Esophagus muscularis mucosa (tissue), 4 donors: ENCODE results near the gene COL3A1. TPM values are rescaled to one million over a fixed set of nuclear protein-coding genes. Genes with fewer than 3 reads are reported as not detected.

ENCODE experiments used
- DNase-seq: peaks from one replicate; pipeline ENCODE4 v3.0.0-alpha.2; 2017; ENCODE audit errors: extremely low spot score
- H3K27ac ChIP-seq, 4 donors: fragments of 200-600 bp; sonication (generic); replicated peaks in 1 of 4; 1 replicate in 3 of 4; 2 replicates in 1 of 4; pipeline ENCODE4 v1.5.1; 2016 to 2019; ENCODE audit warnings: mild to moderate bottlenecking in 1 of 4
- H3K27me3 ChIP-seq, 4 donors: fragments of 200-600 bp; sonication (generic); one replicate each; pipeline versions ENCODE4 v1.5.1 to v1.6.0; 2016 to 2019
- H3K36me3 ChIP-seq, 4 donors: fragments of 200-600 bp; sonication (generic); one replicate each; pipeline ENCODE4 v1.5.1; 2016 to 2019
- H3K4me1 ChIP-seq, 4 donors: fragments of 200-600 bp; sonication (generic); one replicate each; pipeline ENCODE4 v1.5.1; 2016 to 2019
- H3K4me3 ChIP-seq, 4 donors: fragments of 200-600 bp; sonication (generic); 1 replicate in 2 of 4; 2 replicates in 2 of 4; pipeline ENCODE4 v1.5.1; 2016 to 2019; ENCODE audit warnings: mild to moderate bottlenecking in 4 of 4, moderate library complexity in 1 of 4
- H3K9me3 ChIP-seq, 4 donors: fragments of 200-600 bp; sonication (generic); 1 replicate in 3 of 4; 2 replicates in 1 of 4; pipeline ENCODE4 v1.5.1; 2016 to 2019
- CTCF ChIP-seq, 3 experiments: fragments of 200-600 bp in 2 of 3; fragments of 450-650 bp in 1 of 3; sonication (generic) in 2 of 3; IDR thresholded peaks; one replicate each; pipeline ENCODE4 v1.5.1; 2017 to 2019; ENCODE audit warnings: antibody characterized with exemption in 3 of 3, mild to moderate bottlenecking in 2 of 3, moderate library complexity in 1 of 3
- EP300 ChIP-seq: sonication (generic); formaldehyde crosslinking; IDR thresholded peaks from one replicate; pipeline ENCODE4 v1.6.1; 2017; ENCODE audit warnings: antibody characterized with exemption
- POLR2A ChIP-seq: fragments of 450-650 bp; IDR thresholded peaks from one replicate; pipeline ENCODE4 v1.6.1; 2017; ENCODE audit warnings: antibody characterized with exemption, moderate library complexity, mild to moderate bottlenecking, low read depth
- POLR2AphosphoS5 ChIP-seq, 2 donors: sonication (generic); formaldehyde crosslinking; IDR thresholded peaks; one replicate each; pipeline ENCODE4 v1.6.1; 2017; ENCODE audit warnings: antibody characterized with exemption in 2 of 2
- WGBS: methylation state at CpG from one replicate; pipeline ENCODE4 v1.1.5; 2018; 5-methylcytosine and 5-hydroxymethylcytosine counted together
- intact Hi-C: fragments of 100-400 bp; cut with DNase I; formaldehyde crosslinking; loops from one replicate; pipeline ENCODE4 v1.15.1; 2023
- total RNA-seq, 4 donors: library from RNA; depleted of rRNA; stranded (reverse); fragments of >200 nt; gene quantifications; one replicate each; pipeline versions ENCODE4 v1.1.0 to v1.2.1, GENCODE V29; 2016

Gene COL3A1
- total RNA-seq, 4 donors from 2014 or later = 182 to 480 (median 236) TPM

- DNase-seq = no peak
- no peaks in the 10 kb centered on the region for H3K27me3 ChIP-seq
- H3K4me1 ChIP-seq = no peaks in the 10 kb centered on the region
- no peak overlapping the region for H3K4me3 ChIP-seq
- WGBS = 39% methylated on average over 1 of the region's 1 CpG
- H3K9me3 ChIP-seq = no peaks in the 10 kb centered on the region
- H3K36me3 ChIP-seq = peaks cover 60 to 99% (median 87%) of the 10 kb centered on the region in 4 donors
- intact Hi-C loops = no loop called here
- TF ChIP-seq CTCF (IDR thresholded peaks at IDR 0.05) (no peak), POLR2AphosphoS5 (IDR thresholded peaks at IDR 0.05) (no peak), EP300 (no peak), POLR2A (no peak)
- H3K27ac ChIP-seq = no peak overlapping the region
These were observed 27.9 kb downstream of the COL3A1 start for GRCh38 chr2:189002079-189002478.

GRCh38 chr2:189008555-189009262 lies 34.5 kb downstream of the COL3A1 start:
- DNase-seq = no peak
- Histone ChIP-seq H3K36me3 (peaks cover 41 to 86% (median 55%) of the 10 kb centered on the region in 4 donors), H3K4me1 (peaks cover 0 to 3% (median 2%) of the 10 kb centered on the region in 4 donors), H3K27ac (no peak overlapping the region), H3K27me3 (no peaks in the 10 kb centered on the region), H3K9me3 (no peaks in the 10 kb centered on the region), H3K4me3 (no peak overlapping the region)
- 89% methylated on average over 9 of the region's 9 CpGs for WGBS
- no peak for TF ChIP-seq POLR2AphosphoS5 (IDR thresholded peaks at IDR 0.05)
- TF ChIP-seq POLR2A = no peak
- no peak for TF ChIP-seq EP300
- no peak for TF ChIP-seq CTCF (IDR thresholded peaks at IDR 0.05)
- intact Hi-C loops = no loop called here

GRCh38 chr2:189010536-189010935 lies 36.4 kb downstream of the COL3A1 start:
- WGBS = 54% methylated on average over 6 of the region's 6 CpGs
- peak overlapping the region in 1 of 4 donors; percentile 5 for H3K27ac ChIP-seq

GRCh38 chr2:189012351-189012750 lies 38.2 kb downstream of the COL3A1 start:
- H3K9me3 ChIP-seq = no peaks in the 10 kb centered on the region
- H3K4me3 ChIP-seq = no peak overlapping the region
- 82% methylated on average over 1 of the region's 1 CpG for WGBS
- TF ChIP-seq CTCF (IDR thresholded peaks at IDR 0.05) = no peak
- no peak for TF ChIP-seq EP300
- TF ChIP-seq POLR2A = no peak
- TF ChIP-seq POLR2AphosphoS5 (IDR thresholded peaks at IDR 0.05) = no peak
- H3K27ac ChIP-seq = peak overlapping the region in 1 of 4 donors; percentile 8
- intact Hi-C loops = no loop called here
- DNase-seq = no peak
- H3K36me3 ChIP-seq = peaks cover 17 to 51% (median 28%) of the 10 kb centered on the region in 4 donors
- H3K4me1 ChIP-seq = peaks cover 0 to 23% (median 21%) of the 10 kb centered on the region in 4 donors
- no peaks in the 10 kb centered on the region for H3K27me3 ChIP-seq

More at GRCh38 chr2:189010536-189010935, 36.4 kb downstream of the COL3A1 start:
- Histone ChIP-seq H3K9me3 (no peaks in the 10 kb centered on the region), H3K36me3 (peaks cover 32 to 67% (median 41%) of the 10 kb centered on the region in 4 donors), H3K4me1 (peaks cover 0 to 21% (median 20%) of the 10 kb centered on the region in 4 donors), H3K4me3 (no peak overlapping the region), H3K27me3 (no peaks in the 10 kb centered on the region)
- no peak for DNase-seq
- intact Hi-C loops = no loop called here
- TF ChIP-seq POLR2AphosphoS5 (IDR thresholded peaks at IDR 0.05) (no peak), CTCF (IDR thresholded peaks at IDR 0.05) (no peak), EP300 (no peak), POLR2A (no peak)
